ENCODE results near the gene SELENON. TPM values are rescaled to one million over a fixed set of nuclear protein-coding genes. Genes with fewer than 3 reads are reported as not detected.

Gene SELENON
- total RNA-seq, 3 donors from 2014 or later = 16.6 to 39.0 (median 22.1) TPM

GRCh38 chr1:25798666-25799351 is 1.2 kb upstream of the SELENON start:
- intact Hi-C loops (cut with DNase I; ENCODE audit: low total_unique reads) = no loop called here
- peaks cover 3 to 13% of the 10 kb centered on the region in 2 donors for H3K4me1 ChIP-seq

GRCh38 chr1:25799352-25799934 is 550 bp upstream of the SELENON start:
- no peak for TF ChIP-seq POLR2A (IDR thresholded peaks at IDR 0.05)
- TF ChIP-seq POLR2AphosphoS5 (IDR thresholded peaks at IDR 0.05) = no peak
- no peak for TF ChIP-seq CTCF (IDR thresholded peaks at IDR 0.05)
- no peak for DNase-seq (ENCODE audit: low spot score in 2 of 2)
- peak overlapping the region; percentile 84 to 94 for H3K27ac ChIP-seq
- no peaks in the 10 kb centered on the region for H3K27me3 ChIP-seq
- H3K4me1 ChIP-seq = peaks cover 3 to 13% of the 10 kb centered on the region in 2 donors
- H3K36me3 ChIP-seq = no peaks in the 10 kb centered on the region
- H3K9me3 ChIP-seq = no peaks in the 10 kb centered on the region
- H3K4me3 ChIP-seq = peak overlapping the region; percentile 48 to 89 (median 65)
- intact Hi-C loops (cut with DNase I; ENCODE audit: low total_unique reads) = no loop called here

More at GRCh38 chr1:25798666-25799351, 1.2 kb upstream of the SELENON start:
- H3K9me3 ChIP-seq = no peaks in the 10 kb centered on the region
- TF ChIP-seq POLR2AphosphoS5 (IDR thresholded peaks at IDR 0.05) (no peak), CTCF (IDR thresholded peaks at IDR 0.05) (no peak), POLR2A (IDR thresholded peaks at IDR 0.05) (no peak)
- H3K27me3 ChIP-seq = no peaks in the 10 kb centered on the region
- H3K27ac ChIP-seq = peak overlapping the region in 1 of 2 donors; percentile 94
- DNase-seq (ENCODE audit: low spot score in 2 of 2) = no peak
- no peak overlapping the region for H3K4me3 ChIP-seq
- no peaks in the 10 kb centered on the region for H3K36me3 ChIP-seq

- peak overlapping the region; percentile 75 to 94 for H3K27ac ChIP-seq
- no peak for TF ChIP-seq CTCF (IDR thresholded peaks at IDR 0.05)
- no peak for TF ChIP-seq POLR2A (IDR thresholded peaks at IDR 0.05)
- no peak for TF ChIP-seq POLR2AphosphoS5 (IDR thresholded peaks at IDR 0.05)
- no peaks in the 10 kb centered on the region for H3K27me3 ChIP-seq
These were observed 847 bp downstream of the SELENON start for GRCh38 chr1:25800703-25801377.

GRCh38 chr1:25802915-25803314 is 2.9 kb downstream of the SELENON start:
- no peaks in the 10 kb centered on the region for H3K9me3 ChIP-seq
- H3K4me1 ChIP-seq = peaks cover 13 to 20% of the 10 kb centered on the region in 2 donors
- H3K36me3 ChIP-seq = no peaks in the 10 kb centered on the region
- DNase-seq (ENCODE audit: low spot score in 2 of 2) = no peak
- H3K27ac ChIP-seq = peak overlapping the region; percentile 55 to 61
- TF ChIP-seq CTCF (IDR thresholded peaks at IDR 0.05) = no peak
- TF ChIP-seq POLR2A (IDR thresholded peaks at IDR 0.05) = no peak
- no peak for TF ChIP-seq POLR2AphosphoS5 (IDR thresholded peaks at IDR 0.05)
- intact Hi-C loops (cut with DNase I; ENCODE audit: low total_unique reads) = loop anchor here (10.0 kb wide), 1 partner anchor 188 kb away; the partner anchor contains the start of gene MAN1C1
- H3K4me3 ChIP-seq = peak overlapping the region in 1 of 3 donors; percentile 37
- no peaks in the 10 kb centered on the region for H3K27me3 ChIP-seq

More at GRCh38 chr1:25800703-25801377, 847 bp downstream of the SELENON start:
- intact Hi-C loops (cut with DNase I; ENCODE audit: low total_unique reads) = loop anchor here (10.0 kb wide), 1 partner anchor 186 kb away; the partner anchor contains the start of gene MAN1C1
- H3K4me1 ChIP-seq = peaks cover 12 to 17% of the 10 kb centered on the region in 2 donors
- H3K36me3 ChIP-seq = no peaks in the 10 kb centered on the region
- no peaks in the 10 kb centered on the region for H3K9me3 ChIP-seq
- DNase-seq (ENCODE audit: low spot score in 2 of 2) = no peak
- peak overlapping the region; percentile 56 to 89 (median 65) for H3K4me3 ChIP-seq

Measured in breast epithelium (tissue), 4 donors.